HepG2 (cell line): Measurements from ENCODE around the gene EFHD2. TPM values are rescaled to one million over a fixed set of nuclear protein-coding genes. Genes with fewer than 3 reads are reported as not detected.

Experiments
- ATAC-seq: fragments of 200-7000 bp; cut with Tn5 transposase; 3 replicates; pipeline ENCODE4 v1.9.1; 2020; ENCODE audit warnings: mild to moderate bottlenecking, moderate library complexity
- BruUV-seq: library from RNA; stranded (reverse); fragments of 400-500 nt; replicated peaks from 2 replicates; lab custom pipeline; 2021; lab: Mats Ljungman, UMichigan
- CTCF ChIA-PET: fragments of 300-600 bp; formaldehyde crosslinking; extraction: SDS; loops from one replicate; lab custom pipeline; 2021; ENCODE audit warnings: low total read pairs, inconsistent platforms, low intra/inter-chr PET ratio; lab: Yijun Ruan, JAX
- POLR2A ChIA-PET: fragments of 350-600 bp; sonication (Branson Sonifier 250); formaldehyde crosslinking; loops from one replicate; lab custom pipeline; 2020; ENCODE audit warnings: antibody characterized with exemption, inconsistent platforms; lab: Yijun Ruan, JAX
- DNase-seq: peaks from one replicate; pipeline ENCODE4 v3.0.0-alpha.2; 2015; ENCODE audit warnings: low spot score
- FAIRE-seq: peaks from 3 replicates; lab custom pipeline; 2011; peaks lifted over from hg19 to GRCh38; lab: Jason Lieb, UNC
- H2AFZ ChIP-seq: one replicate; pipeline ENCODE4 v1.6.1; 2011; ENCODE audit warnings: low read length, inconsistent platforms
- H3K27ac ChIP-seq: fragments of 300-600 bp; 3 replicates; pipeline ENCODE4 v1.8.0; 2011; ENCODE audit warnings: mixed run types, mild to moderate bottlenecking, mixed read lengths, low read length, inconsistent platforms; ENCODE audit not compliant: insufficient read depth; ENCODE audit errors: extremely low read length
- H3K27me3 ChIP-seq, 2 experiments: fragments of 200-600 bp in 1 of 2; 2 replicates in 1 of 2; 3 replicates in 1 of 2; pipeline versions ENCODE4 v1.6.0 to v1.8.0; 2011; ENCODE audit warnings: low read length in 2 of 2, mild to moderate bottlenecking in 2 of 2, moderate library complexity in 2 of 2, inconsistent platforms in 1 of 2; ENCODE audit not compliant: insufficient read depth in 2 of 2, control insufficient read depth in 1 of 2
- H3K36me3 ChIP-seq, 2 experiments: fragments of 200-600 bp in 1 of 2; replicated peaks in 1 of 2; 2 replicates in 1 of 2; 3 replicates in 1 of 2; pipeline versions ENCODE4 v1.5.1 to v1.8.0; 2011; ENCODE audit warnings: low read length in 2 of 2, inconsistent platforms in 1 of 2; ENCODE audit not compliant: insufficient read depth in 2 of 2, control insufficient read depth in 1 of 2
- H3K4me1 ChIP-seq: 2 replicates; pipeline ENCODE4 v1.5.1; 2012; ENCODE audit warnings: low read length, inconsistent platforms; ENCODE audit not compliant: insufficient read depth
- H3K4me2 ChIP-seq: 2 replicates; pipeline ENCODE4 v1.6.0; 2011; ENCODE audit warnings: low read depth, low read length, inconsistent platforms
- H3K4me3 ChIP-seq, 3 experiments: fragments of 200-600 bp in 1 of 3; sonication (generic), shearing (Covaris generic) in 1 of 3; replicated peaks in 1 of 3; 2 replicates each; pipeline ENCODE4 v1.5.1; 2011 to 2016; ENCODE audit warnings: low read length in 3 of 3, inconsistent platforms in 2 of 3, low read depth in 2 of 3, mild to moderate bottlenecking in 2 of 3, control low read depth in 1 of 3, mixed read lengths in 1 of 3; ENCODE audit not compliant: insufficient read depth in 1 of 3
- H3K79me2 ChIP-seq: one replicate; pipeline ENCODE4 v1.6.1; 2011; ENCODE audit warnings: low read length, inconsistent platforms; ENCODE audit not compliant: insufficient read depth
- H3K9ac ChIP-seq: 2 replicates; pipeline ENCODE4 v1.6.0; 2011; ENCODE audit warnings: mild to moderate bottlenecking, low read depth, low read length, inconsistent platforms; ENCODE audit not compliant: insufficient read depth
- H3K9me3 ChIP-seq: 2 replicates; pipeline ENCODE4 v1.5.1; 2012; ENCODE audit warnings: mild to moderate bottlenecking, low read length
- H4K20me1 ChIP-seq: 2 replicates; pipeline ENCODE4 v1.6.0; 2011; ENCODE audit warnings: inconsistent platforms, mild to moderate bottlenecking, low read length, moderate library complexity; ENCODE audit not compliant: insufficient read depth
- AGO1 ChIP-seq: fragments of 200-400 bp; formaldehyde crosslinking; IDR thresholded peaks from 2 replicates; pipeline ENCODE4 v1.6.1; 2017; ENCODE audit warnings: mild to moderate bottlenecking, low read depth, low read length, moderate library complexity; ENCODE audit not compliant: poor library complexity, severe bottlenecking
- BCLAF1 ChIP-seq: fragments of 450-650 bp; IDR thresholded peaks from 2 replicates; pipeline ENCODE4 v1.6.1; 2017; ENCODE audit warnings: mild to moderate bottlenecking
- CHD4 ChIP-seq: fragments of 200-600 bp; sonication (generic); IDR thresholded peaks from 2 replicates; pipeline ENCODE4 v1.7.0; 2017; ENCODE audit warnings: mild to moderate bottlenecking, low read length, borderline replicate concordance
- HIVEP1 ChIP-seq: sonication (generic); formaldehyde crosslinking; IDR thresholded peaks from 2 replicates; pipeline ENCODE4 v1.4.0; 2020; ENCODE audit warnings: mild to moderate bottlenecking, missing genetic modification reagents
- ISL2 ChIP-seq: sonication (generic); formaldehyde crosslinking; IDR thresholded peaks from 2 replicates; pipeline ENCODE4 v1.5.0; 2020; ENCODE audit warnings: missing genetic modification reagents
- KMT2A ChIP-seq: sonication (generic); formaldehyde crosslinking; IDR thresholded peaks from 2 replicates; pipeline ENCODE4 v1.4.0; 2020; ENCODE audit warnings: missing genetic modification reagents
- NFE2 ChIP-seq: sonication (generic); formaldehyde crosslinking; IDR thresholded peaks from 2 replicates; pipeline ENCODE4 v1.4.0; 2020; ENCODE audit warnings: missing genetic modification reagents
- RAD21 ChIP-seq: fragments of 450-650 bp; formaldehyde crosslinking; IDR thresholded peaks from 2 replicates; pipeline ENCODE4 v1.5.0; 2020; ENCODE audit warnings: mild to moderate bottlenecking
- RORA ChIP-seq: sonication (generic); formaldehyde crosslinking; IDR thresholded peaks from 2 replicates; pipeline ENCODE4 v1.5.0; 2020; ENCODE audit warnings: mild to moderate bottlenecking, missing genetic modification reagents, moderate library complexity
- ZNF263 ChIP-seq: sonication (generic); formaldehyde crosslinking; IDR thresholded peaks from 2 replicates; pipeline ENCODE4 v1.4.0; 2020; ENCODE audit warnings: missing genetic modification reagents
- ZNF629 ChIP-seq: sonication (generic); formaldehyde crosslinking; conservative IDR thresholded peaks from 2 replicates; pipeline ENCODE4 v1.5.0; 2020; ENCODE audit warnings: missing genetic modification reagents
- WGBS: methylation state at CpG from one replicate; pipeline ENCODE4 v1.1.6; 2017; ENCODE audit warnings: low lambda C conversion rate; 5-methylcytosine and 5-hydroxymethylcytosine counted together
- in situ Hi-C: cut with HindIII; loops from 2 replicates; pipeline ENCODE4 v1.10.0; 2017; ENCODE audit warnings: low pct_unique_long_range_greater_than_20kb; ENCODE audit not compliant: extremely low pct_ligation_motif_present
- intact Hi-C: fragments of 100-400 bp; cut with micrococcal nuclease; formaldehyde crosslinking; loops from one replicate; pipeline ENCODE4 v1.10.0; 2022; ENCODE audit not compliant: unreplicated experiment
- polyA plus RNA-seq, 8 experiments: library from polyadenylated mRNA; depleted of rRNA in 3 of 8; stranded (reverse) in 7 of 8; unstranded in 1 of 8; fragments of >200 nt; fragmentation: Illumina TruSeq in 4 of 8; extraction: Trizol in 4 of 8; gene quantifications; 2 replicates each; pipeline versions ENCODE4 v1.2.1 to v1.2.3, GENCODE V29; 2011 to 2016; ENCODE audit warnings: low read depth in 4 of 8, missing spikeins in 1 of 8, mixed read lengths in 1 of 8; ENCODE audit not compliant: insufficient read depth in 1 of 8
- total RNA-seq, 5 experiments: library from RNA; depleted of rRNA; stranded (reverse); fragments of >200 nt; fragmentation: Illumina TruSeq; extraction: Trizol; gene quantifications; 2 replicates each; pipeline ENCODE4 v1.2.3, GENCODE V29; 2016; ENCODE audit warnings: low read depth in 1 of 5
- TF ChIP-seq, protein P1 (sequence below): sonication (generic); formaldehyde crosslinking; IDR thresholded peaks from 2 replicates; pipeline ENCODE4 v1.5.1; 2020; ENCODE audit warnings: missing genetic modification reagents, mild to moderate bottlenecking, borderline replicate concordance
- TF ChIP-seq, protein P2 (sequence below): sonication (generic); formaldehyde crosslinking; IDR thresholded peaks from 2 replicates; pipeline ENCODE4 v1.5.1; 2020; ENCODE audit warnings: mild to moderate bottlenecking, missing genetic modification reagents, borderline replicate concordance

EFHD2 gene
- total and polyA plus RNA-seq, 2 of the 13 experiments (the other 11 are each of a cell fraction or from before 2014, with no cell fraction given): 9.4 to 12.7 TPM

DNA sequence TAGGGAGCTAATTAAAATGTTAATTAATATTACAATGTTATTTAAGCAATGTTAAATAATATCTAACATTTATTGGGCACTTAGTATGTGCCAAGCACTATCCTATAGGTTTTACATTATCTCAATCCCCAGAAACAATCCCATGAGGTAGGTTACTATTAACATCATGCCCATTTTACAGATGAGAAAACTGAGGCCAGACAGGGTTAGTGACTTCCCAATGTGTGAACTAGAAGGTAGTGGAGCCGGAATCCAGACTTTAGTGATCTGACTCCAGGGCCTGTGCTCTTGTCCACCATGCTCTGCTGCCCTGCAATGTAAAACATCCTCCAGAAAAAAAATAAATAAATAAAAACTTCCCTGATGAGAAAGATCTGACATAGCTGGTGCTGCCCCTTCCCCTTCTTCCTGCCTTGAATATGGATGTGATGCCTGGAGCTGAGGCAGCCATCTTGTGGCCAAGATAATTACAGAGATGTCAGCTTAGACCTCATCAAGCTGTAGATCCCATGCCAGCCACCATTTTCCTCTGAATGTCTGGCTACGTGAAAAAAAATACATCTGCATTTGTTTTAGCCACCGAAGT is 39.3 kb downstream of the EFHD2 start:
- no peak for TF ChIP-seq ISL2 (CRISPR knock-in tag)
- TF ChIP-seq CHD4: 0 out of 2 replicates have a peak, but pooled peaks have one; percentile 50
- TF ChIP-seq ZNF629 (CRISPR knock-in tag): peak; percentile 84
- H3K4me1 ChIP-seq: peaks cover 7% of the 10 kb centered on the region
- no peak overlapping the region for H2AFZ ChIP-seq
- ChIA-PET CTCF (no interaction called here), POLR2A (no interaction called here)
- H3K27ac ChIP-seq: no peak overlapping the region
- H3K36me3 ChIP-seq: no peaks in the 10 kb centered on the region
- H3K27me3 ChIP-seq: no peaks in the 10 kb centered on the region; a peak in 1 of 5 replicates
- ATAC-seq (no peak), FAIRE-seq (no peak), DNase-seq (no peak)
- in situ Hi-C loops (no loop called here), intact Hi-C loops (no loop called here)
- 42% methylated on average over 3 of the region's 3 CpGs for WGBS
- no peak overlapping the region for H3K4me3 ChIP-seq
- H3K79me2 ChIP-seq: no peaks in the 10 kb centered on the region
- no peak overlapping the region for H3K9ac ChIP-seq
- no peaks in the 10 kb centered on the region for H3K9me3 ChIP-seq
- H3K4me2 ChIP-seq: no peak overlapping the region
- BruUV-seq: no TSS peak
- H4K20me1 ChIP-seq: no peaks in the 10 kb centered on the region

DNA sequence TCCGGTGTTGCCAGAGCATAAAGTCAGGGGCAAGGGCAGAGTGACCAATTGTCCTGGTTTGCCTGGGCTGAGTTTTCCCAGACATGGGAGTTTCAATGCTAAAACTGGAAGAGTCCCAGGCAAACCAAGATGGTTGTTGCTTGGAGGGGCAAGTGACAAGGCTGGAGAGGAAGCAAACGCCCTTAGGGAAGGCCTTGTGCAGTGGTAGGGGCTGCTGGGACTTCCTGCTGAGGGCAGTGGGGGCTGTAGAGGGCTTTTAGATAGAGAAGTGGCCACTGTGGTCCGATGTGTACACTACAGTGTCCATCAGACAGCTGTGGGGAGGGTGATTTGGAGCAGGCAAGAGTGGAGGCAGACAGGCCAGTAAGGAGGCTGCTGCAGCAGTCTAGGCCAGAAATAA is 39.9 kb downstream of the EFHD2 start:
- CTCF ChIA-PET: no interaction called here
- intact Hi-C loops: no loop called here
- in situ Hi-C loops: no loop called here
- Histone ChIP-seq H3K36me3 (no peaks in the 10 kb centered on the region), H3K9me3 (no peaks in the 10 kb centered on the region), H3K9ac (no peak overlapping the region), H4K20me1 (no peaks in the 10 kb centered on the region), H3K4me1 (peaks cover 7% of the 10 kb centered on the region), H3K27me3 (no peaks in the 10 kb centered on the region; a peak in 1 of 5 replicates), H3K79me2 (no peaks in the 10 kb centered on the region), H3K27ac (no peak overlapping the region), H3K4me2 (no peak overlapping the region), H3K4me3 (no peak overlapping the region), H2AFZ (no peak overlapping the region)
- ATAC-seq: no peak; the same call in 2 of the 3 replicates
- POLR2A ChIA-PET: no interaction called here
- no peak for FAIRE-seq
- no TSS peak for BruUV-seq
- no peak for DNase-seq
- 37% methylated on average over 3 of the region's 3 CpGs for WGBS
- TF ChIP-seq RAD21 (CRISPR knock-in tag): no peak
- TF ChIP-seq ZNF263 (CRISPR knock-in tag): no peak
- TF ChIP-seq, protein P1, sequence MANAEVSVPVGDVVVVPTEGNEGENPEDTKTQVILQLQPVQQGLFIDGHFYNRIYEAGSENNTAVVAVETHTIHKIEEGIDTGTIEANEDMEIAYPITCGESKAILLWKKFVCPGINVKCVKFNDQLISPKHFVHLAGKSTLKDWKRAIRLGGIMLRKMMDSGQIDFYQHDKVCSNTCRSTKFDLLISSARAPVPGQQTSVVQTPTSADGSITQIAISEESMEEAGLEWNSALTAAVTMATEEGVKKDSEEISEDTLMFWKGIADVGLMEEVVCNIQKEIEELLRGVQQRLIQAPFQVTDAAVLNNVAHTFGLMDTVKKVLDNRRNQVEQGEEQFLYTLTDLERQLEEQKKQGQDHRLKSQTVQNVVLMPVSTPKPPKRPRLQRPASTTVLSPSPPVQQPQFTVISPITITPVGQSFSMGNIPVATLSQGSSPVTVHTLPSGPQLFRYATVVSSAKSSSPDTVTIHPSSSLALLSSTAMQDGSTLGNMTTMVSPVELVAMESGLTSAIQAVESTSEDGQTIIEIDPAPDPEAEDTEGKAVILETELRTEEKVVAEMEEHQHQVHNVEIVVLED (CRISPR knock-in tag): no peak
- TF ChIP-seq, protein P2, sequence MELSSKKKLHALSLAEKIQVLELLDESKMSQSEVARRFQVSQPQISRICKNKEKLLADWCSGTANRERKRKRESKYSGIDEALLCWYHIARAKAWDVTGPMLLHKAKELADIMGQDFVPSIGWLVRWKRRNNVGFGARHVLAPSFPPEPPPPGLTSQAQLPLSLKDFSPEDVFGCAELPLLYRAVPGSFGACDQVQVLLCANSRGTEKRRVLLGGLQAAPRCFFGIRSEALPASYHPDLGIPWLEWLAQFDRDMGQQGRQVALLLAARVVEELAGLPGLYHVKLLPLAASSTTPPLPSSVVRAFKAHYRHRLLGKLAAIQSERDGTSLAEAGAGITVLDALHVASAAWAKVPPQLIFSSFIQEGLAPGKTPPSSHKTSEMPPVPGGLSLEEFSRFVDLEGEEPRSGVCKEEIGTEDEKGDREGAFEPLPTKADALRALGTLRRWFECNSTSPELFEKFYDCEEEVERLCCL (CRISPR knock-in tag): no peak
- no peak for TF ChIP-seq HIVEP1 (CRISPR knock-in tag)
- TF ChIP-seq ISL2 (CRISPR knock-in tag): no peak
- TF ChIP-seq RORA (CRISPR knock-in tag): no peak
- TF ChIP-seq NFE2 (CRISPR knock-in tag): no peak
- TF ChIP-seq KMT2A (CRISPR knock-in tag): no peak
- TF ChIP-seq AGO1: no peak
- TF ChIP-seq BCLAF1: no peak
